Fibroblast of the conjunctiva (primary cell): ENCODE data around the gene ACP1.
A peak's percentile ranks its signal among the peaks of the same experiment; 100 is the strongest.
"Not testable (repeated sequence)": the region's sequence is repeated elsewhere in the genome, so short reads cannot be mapped to it uniquely, and the experiment has no call there.

Source experiments
- DNase-seq: peaks from one replicate; pipeline ENCODE4 v3.0.0-alpha.2; 2010; ENCODE audit warnings: low read depth

Gene ACP1

GRCh38 chr2:310994-311393 lies 46.2 kb downstream of the ACP1 start:
- no peak for DNase-seq

GRCh38 chr2:313991-314390 lies 49.2 kb downstream of the ACP1 start:
- DNase-seq = no peak

- no peak for DNase-seq
These were observed 50.0 kb downstream of the ACP1 start for GRCh38 chr2:314561-315336.

- not testable (repeated sequence) for DNase-seq
These were observed 51.2 kb downstream of the ACP1 start for GRCh38 chr2:315925-316324.

- no peak for DNase-seq
These were observed 51.6 kb downstream of the ACP1 start for GRCh38 chr2:316381-316780.

- DNase-seq = peak; percentile 10
These were observed 53.0 kb downstream of the ACP1 start for GRCh38 chr2:317501-318424.

- no peak for DNase-seq
These were observed 54.4 kb downstream of the ACP1 start for GRCh38 chr2:319059-319600.

GRCh38 chr2:320561-320960 lies 55.8 kb downstream of the ACP1 start:
- no peak for DNase-seq

- DNase-seq = no peak
These were observed 57.6 kb downstream of the ACP1 start for GRCh38 chr2:322326-322725.

GRCh38 chr2:323035-323434 lies 58.3 kb downstream of the ACP1 start:
- DNase-seq = no peak
